Neuronal stem cell (in vitro differentiated cells): ENCODE data around the gene SLMAP.

Experiments used
- DNase-seq: peaks from one replicate; pipeline ENCODE4 v3.0.0-alpha.2; 2013; ENCODE audit warnings: low spot score
- H2AFZ ChIP-seq: one replicate; pipeline ENCODE4 v1.6.1; 2013; ENCODE audit warnings: mild to moderate bottlenecking, low read length, inconsistent platforms
- H2AK5ac ChIP-seq: 2 replicates; pipeline ENCODE4 v1.6.1; 2013; ENCODE audit warnings: low read depth, mild to moderate bottlenecking, inconsistent platforms, low read length, moderate library complexity, mixed read lengths
- H2BK120ac ChIP-seq: 2 replicates; pipeline ENCODE4 v1.6.1; 2013; ENCODE audit warnings: low read depth, mild to moderate bottlenecking, inconsistent platforms, low read length, moderate library complexity, mixed read lengths
- H2BK12ac ChIP-seq: one replicate; pipeline ENCODE4 v1.6.1; 2013; ENCODE audit warnings: low read length, inconsistent platforms
- H2BK15ac ChIP-seq: 2 replicates; pipeline ENCODE4 v1.6.1; 2013; ENCODE audit warnings: mild to moderate bottlenecking, low read length, inconsistent platforms, mixed read lengths
- H2BK5ac ChIP-seq: one replicate; pipeline ENCODE4 v1.6.1; 2013; ENCODE audit warnings: inconsistent platforms, mild to moderate bottlenecking, low read length, moderate library complexity
- H3K14ac ChIP-seq: one replicate; pipeline ENCODE4 v1.6.1; 2013; ENCODE audit warnings: low read length, inconsistent platforms
- H3K18ac ChIP-seq: 2 replicates; pipeline ENCODE4 v1.6.1; 2013; ENCODE audit warnings: low read length, inconsistent platforms
- H3K23ac ChIP-seq: 2 replicates; pipeline ENCODE4 v1.6.1; 2013; ENCODE audit warnings: low read depth, mild to moderate bottlenecking, mixed read lengths, low read length, inconsistent platforms; ENCODE audit not compliant: poor library complexity
- H3K27ac ChIP-seq: replicated peaks from 3 replicates; pipeline ENCODE4 v1.5.1; 2013; ENCODE audit warnings: low read length, inconsistent platforms
- H3K27me3 ChIP-seq, 3 experiments: 2 replicates each; pipeline ENCODE4 v1.6.1; 2013; ENCODE audit warnings: low read length in 3 of 3, mild to moderate bottlenecking in 2 of 3, inconsistent platforms in 1 of 3, low read depth in 1 of 3, mixed read lengths in 1 of 3, moderate library complexity in 1 of 3; ENCODE audit not compliant: control insufficient read depth in 3 of 3, insufficient read depth in 3 of 3
- H3K36me3 ChIP-seq, 2 donors: replicated peaks in 1 of 2; 2 replicates each; pipeline ENCODE4 v1.6.1; 2013; ENCODE audit warnings: low read length in 2 of 2; ENCODE audit not compliant: control insufficient read depth in 2 of 2, insufficient read depth in 2 of 2
- H3K4ac ChIP-seq: 2 replicates; pipeline ENCODE4 v1.6.1; 2013; ENCODE audit warnings: inconsistent platforms, mild to moderate bottlenecking, low read length, moderate library complexity
- H3K4me1 ChIP-seq, 2 donors: 1 replicate in 1 of 2; 2 replicates in 1 of 2; pipeline ENCODE4 v1.6.1; 2013; ENCODE audit warnings: low read length in 2 of 2, low read depth in 1 of 2; ENCODE audit not compliant: control insufficient read depth in 2 of 2, insufficient read depth in 1 of 2
- H3K4me2 ChIP-seq: one replicate; pipeline ENCODE4 v1.6.1; 2013; ENCODE audit warnings: mild to moderate bottlenecking, low read length, inconsistent platforms; ENCODE audit not compliant: insufficient read depth, poor library complexity, severe bottlenecking
- H3K4me3 ChIP-seq, 2 donors: 2 replicates each; pipeline ENCODE4 v1.5.1; 2013; ENCODE audit warnings: low read length in 2 of 2, mild to moderate bottlenecking in 2 of 2, inconsistent platforms in 1 of 2, moderate library complexity in 1 of 2
- H3K79me1 ChIP-seq: one replicate; pipeline ENCODE4 v1.6.1; 2013; ENCODE audit warnings: low read depth, mild to moderate bottlenecking, inconsistent platforms, low read length, moderate library complexity
- H3K9ac ChIP-seq: one replicate; pipeline ENCODE4 v1.6.1; 2013; ENCODE audit warnings: mild to moderate bottlenecking, low read depth, low read length, inconsistent platforms; ENCODE audit not compliant: poor library complexity
- H3K9me3 ChIP-seq, 2 donors: replicated peaks in 1 of 2; 2 replicates each; pipeline versions ENCODE3 to v1.6.1; 2013; ENCODE audit warnings: low read length in 2 of 2, mild to moderate bottlenecking in 2 of 2, inconsistent platforms in 1 of 2, low read depth in 1 of 2, mixed read lengths in 1 of 2, moderate library complexity in 1 of 2; ENCODE audit not compliant: control insufficient read depth in 2 of 2, insufficient read depth in 1 of 2
- H4K8ac ChIP-seq: one replicate; pipeline ENCODE4 v1.6.1; 2013; ENCODE audit warnings: low read depth, mild to moderate bottlenecking, inconsistent platforms, low read length, moderate library complexity
- H4K91ac ChIP-seq: one replicate; pipeline ENCODE4 v1.6.1; 2013; ENCODE audit warnings: low read length, low read depth, mild to moderate bottlenecking, inconsistent platforms; ENCODE audit not compliant: poor library complexity
- WGBS, 2 donors: extraction: QIAGEN DNeasy Blood & Tissue Kit; methylation state at CpG; one replicate each; pipeline ENCODE4 v1.1.7; 2013; ENCODE audit warnings: missing lambda C conversion rate in 2 of 2, mixed read lengths in 1 of 2; ENCODE audit not compliant: insufficient read length in 2 of 2, insufficient replicate concordance in 1 of 2; ENCODE audit errors: extremely low coverage in 2 of 2; 5-methylcytosine and 5-hydroxymethylcytosine counted together

The SLMAP gene

GRCh38 chr3:57810048-57810447, 53.9 kb downstream of the SLMAP start:
- peak overlapping the region; percentile 38 for H3K18ac ChIP-seq
- no peak overlapping the region for H2BK120ac ChIP-seq
- H4K8ac ChIP-seq, result no peak overlapping the region
- H3K4ac ChIP-seq, result no peak overlapping the region
- H3K9ac ChIP-seq, result peak overlapping the region; percentile 32
- WGBS, 2 donors, result no CpG with 5 or more reads among the region's 7 CpGs
- H3K23ac ChIP-seq, result no peak overlapping the region
- no peak overlapping the region for H4K91ac ChIP-seq
- H2AK5ac ChIP-seq, result no peak overlapping the region
- no peak overlapping the region for H3K27ac ChIP-seq
- peaks cover 0 to 4% of the 10 kb centered on the region in 2 donors for H3K9me3 ChIP-seq
- H3K4me2 ChIP-seq, result no peak overlapping the region
- H2BK5ac ChIP-seq, result no peak overlapping the region
- H3K79me1 ChIP-seq, result peaks cover 9% of the 10 kb centered on the region
- peak overlapping the region; percentile 97 for H3K14ac ChIP-seq
- DNase-seq, result no peak
- H3K36me3 ChIP-seq, result no peaks in the 10 kb centered on the region
- peak overlapping the region; percentile 49 for H2BK12ac ChIP-seq
- no peaks in the 10 kb centered on the region for H3K4me1 ChIP-seq
- no peak overlapping the region for H2AFZ ChIP-seq
- H3K4me3 ChIP-seq, result no peak overlapping the region
- no peak overlapping the region for H2BK15ac ChIP-seq
- H3K27me3 ChIP-seq, result no peaks in the 10 kb centered on the region

- Histone ChIP-seq H3K9me3 (peaks cover 0 to 4% of the 10 kb centered on the region in 2 donors), H3K18ac (no peak overlapping the region), H2BK15ac (no peak overlapping the region), H3K79me1 (peaks cover 9% of the 10 kb centered on the region), H2AFZ (no peak overlapping the region), H3K36me3 (no peaks in the 10 kb centered on the region), H3K9ac (no peak overlapping the region), H2BK5ac (no peak overlapping the region), H4K8ac (no peak overlapping the region), H3K14ac (no peak overlapping the region), H3K4me3 (no peak overlapping the region), H2BK120ac (no peak overlapping the region), H3K4me2 (no peak overlapping the region), H3K4me1 (no peaks in the 10 kb centered on the region), H3K27ac (no peak overlapping the region), H3K27me3 (no peaks in the 10 kb centered on the region), H4K91ac (no peak overlapping the region), H2AK5ac (no peak overlapping the region), H3K4ac (no peak overlapping the region), H2BK12ac (no peak overlapping the region), H3K23ac (no peak overlapping the region)
- no CpG with 5 or more reads among the region's 9 CpGs for WGBS, 2 donors
- no peak for DNase-seq
Measured at GRCh38 chr3:57810471-57811137, 54.5 kb downstream of the SLMAP start.

- Histone ChIP-seq H2AK5ac (no peak overlapping the region), H3K27ac (no peak overlapping the region), H3K23ac (no peak overlapping the region), H3K79me1 (peaks cover 4% of the 10 kb centered on the region), H2BK5ac (no peak overlapping the region), H3K14ac (no peak overlapping the region), H3K4me3 (no peak overlapping the region), H3K4me1 (peaks cover 0 to 1% of the 10 kb centered on the region in 2 donors), H4K91ac (no peak overlapping the region), H2BK120ac (no peak overlapping the region), H2BK12ac (no peak overlapping the region), H4K8ac (no peak overlapping the region), H3K36me3 (no peaks in the 10 kb centered on the region), H3K9ac (no peak overlapping the region), H3K9me3 (peaks cover 0 to 4% of the 10 kb centered on the region in 2 donors), H3K27me3 (no peaks in the 10 kb centered on the region), H2BK15ac (no peak overlapping the region), H2AFZ (no peak overlapping the region), H3K4ac (no peak overlapping the region), H3K18ac (no peak overlapping the region), H3K4me2 (no peak overlapping the region)
- DNase-seq, result no peak
- WGBS, 2 donors, result no CpG with 5 or more reads among the region's 6 CpGs
Measured at GRCh38 chr3:57815036-57815435, 58.9 kb downstream of the SLMAP start.

GRCh38 chr3:57816471-57817095, 60.5 kb downstream of the SLMAP start:
- H2BK15ac ChIP-seq, result no peak overlapping the region
- no peak overlapping the region for H3K4me3 ChIP-seq
- H3K79me1 ChIP-seq, result peaks cover 3% of the 10 kb centered on the region
- H3K14ac ChIP-seq, result no peak overlapping the region
- H2BK5ac ChIP-seq, result no peak overlapping the region
- H3K36me3 ChIP-seq, result no peaks in the 10 kb centered on the region
- no peak overlapping the region for H3K18ac ChIP-seq
- H3K27ac ChIP-seq, result no peak overlapping the region
- no peak overlapping the region for H2BK120ac ChIP-seq
- peaks cover 0 to 4% of the 10 kb centered on the region in 2 donors for H3K9me3 ChIP-seq
- no peak overlapping the region for H2BK12ac ChIP-seq
- H3K23ac ChIP-seq, result no peak overlapping the region
- DNase-seq, result no peak
- H2AFZ ChIP-seq, result no peak overlapping the region
- no peak overlapping the region for H2AK5ac ChIP-seq
- H4K91ac ChIP-seq, result no peak overlapping the region
- H3K27me3 ChIP-seq, result no peaks in the 10 kb centered on the region
- H3K4ac ChIP-seq, result no peak overlapping the region
- H4K8ac ChIP-seq, result no peak overlapping the region
- H3K9ac ChIP-seq, result no peak overlapping the region
- no peak overlapping the region for H3K4me2 ChIP-seq
- H3K4me1 ChIP-seq, result peaks cover 0 to 1% of the 10 kb centered on the region in 2 donors
